Measurements from ENCODE around the gene IL10RB.
A peak's percentile ranks its signal among the peaks of the same experiment; 100 is the strongest.
"Not testable (repeated sequence)": the region's sequence is repeated elsewhere in the genome, so short reads cannot be mapped to it uniquely, and the experiment has no call there.

IL10RB gene

GRCh38 chr21:33308586-33309490, 42.7 kb downstream of the IL10RB start:
- no peak for DNase-seq (ENCODE audit: insufficient read length)
- TF ChIP-seq POLR2A (IDR thresholded peaks at IDR 0.05; ENCODE audit: low read depth, low read length) (no peak), POLR2AphosphoS5 (IDR thresholded peaks at IDR 0.05; ENCODE audit: low read depth, low read length) (peak; percentile 54; the same call in 1 of the 2 replicates)
- FAIRE-seq = peak; percentile 99

GRCh38 chr21:33309778-33310177, 43.6 kb downstream of the IL10RB start:
- TF ChIP-seq TAF1 (IDR thresholded peaks at IDR 0.05; ENCODE audit: borderline replicate concordance, low read depth, low read length) (no peak), POLR2A (IDR thresholded peaks at IDR 0.05; ENCODE audit: low read depth, low read length) (no peak), POLR2AphosphoS5 (IDR thresholded peaks at IDR 0.05; ENCODE audit: low read depth, low read length) (no peak)
- FAIRE-seq (no peak), DNase-seq (ENCODE audit: insufficient read length) (no peak)

- FAIRE-seq = no peak
Measured at GRCh38 chr21:33312121-33312520, 46.0 kb downstream of the IL10RB start.

GRCh38 chr21:33313183-33313582, 47.0 kb downstream of the IL10RB start:
- FAIRE-seq = no peak
- no peak for DNase-seq (ENCODE audit: insufficient read length)
- TF ChIP-seq TAF1 (IDR thresholded peaks at IDR 0.05; ENCODE audit: borderline replicate concordance, low read depth, low read length) = no peak
- no peak for TF ChIP-seq POLR2AphosphoS5 (IDR thresholded peaks at IDR 0.05; ENCODE audit: low read depth, low read length)
- no peak for TF ChIP-seq POLR2A (IDR thresholded peaks at IDR 0.05; ENCODE audit: low read depth, low read length)

More at GRCh38 chr21:33312121-33312520, 46.0 kb downstream of the IL10RB start:
- no peak for DNase-seq (ENCODE audit: insufficient read length)
- TF ChIP-seq TAF1 (IDR thresholded peaks at IDR 0.05; ENCODE audit: borderline replicate concordance, low read depth, low read length) = no peak
- TF ChIP-seq POLR2AphosphoS5 (IDR thresholded peaks at IDR 0.05; ENCODE audit: low read depth, low read length) = no peak
- TF ChIP-seq POLR2A (IDR thresholded peaks at IDR 0.05; ENCODE audit: low read depth, low read length) = no peak

GRCh38 chr21:33313611-33314010, 47.4 kb downstream of the IL10RB start:
- FAIRE-seq (no peak), DNase-seq (ENCODE audit: insufficient read length) (no peak)
- TF ChIP-seq TAF1 (IDR thresholded peaks at IDR 0.05; ENCODE audit: borderline replicate concordance, low read depth, low read length) = no peak
- TF ChIP-seq POLR2AphosphoS5 (IDR thresholded peaks at IDR 0.05; ENCODE audit: low read depth, low read length) = no peak
- TF ChIP-seq POLR2A (IDR thresholded peaks at IDR 0.05; ENCODE audit: low read depth, low read length) = no peak

GRCh38 chr21:33314111-33314510, 47.9 kb downstream of the IL10RB start:
- DNase-seq (ENCODE audit: insufficient read length) = no peak
- TF ChIP-seq POLR2AphosphoS5 (IDR thresholded peaks at IDR 0.05; ENCODE audit: low read depth, low read length) (no peak), TAF1 (IDR thresholded peaks at IDR 0.05; ENCODE audit: borderline replicate concordance, low read depth, low read length) (no peak), POLR2A (IDR thresholded peaks at IDR 0.05; ENCODE audit: low read depth, low read length) (no peak)

GRCh38 chr21:33315946-33316710, 50.0 kb downstream of the IL10RB start:
- TF ChIP-seq TAF1 (IDR thresholded peaks at IDR 0.05; ENCODE audit: borderline replicate concordance, low read depth, low read length) (no peak), POLR2AphosphoS5 (IDR thresholded peaks at IDR 0.05; ENCODE audit: low read depth, low read length) (no peak), POLR2A (IDR thresholded peaks at IDR 0.05; ENCODE audit: low read depth, low read length) (no peak)
- no peak for DNase-seq (ENCODE audit: insufficient read length)
- no peak for FAIRE-seq

More at GRCh38 chr21:33314111-33314510, 47.9 kb downstream of the IL10RB start:
- no peak for FAIRE-seq

- TF ChIP-seq POLR2A (IDR thresholded peaks at IDR 0.05; ENCODE audit: low read depth, low read length) = no peak
- TF ChIP-seq TAF1 (IDR thresholded peaks at IDR 0.05; ENCODE audit: borderline replicate concordance, low read depth, low read length) = no peak
- no peak for TF ChIP-seq POLR2AphosphoS5 (IDR thresholded peaks at IDR 0.05; ENCODE audit: low read depth, low read length)
- FAIRE-seq (no peak), DNase-seq (ENCODE audit: insufficient read length) (no peak)
Measured at GRCh38 chr21:33317145-33317544, 51.0 kb downstream of the IL10RB start.

- DNase-seq (ENCODE audit: insufficient read length) = no peak
- no peak for FAIRE-seq
- TF ChIP-seq POLR2AphosphoS5 (IDR thresholded peaks at IDR 0.05; ENCODE audit: low read depth, low read length) = no peak
- TF ChIP-seq POLR2A (IDR thresholded peaks at IDR 0.05; ENCODE audit: low read depth, low read length) = no peak
- no peak for TF ChIP-seq TAF1 (IDR thresholded peaks at IDR 0.05; ENCODE audit: borderline replicate concordance, low read depth, low read length)
Measured at GRCh38 chr21:33317786-33318486, 51.8 kb downstream of the IL10RB start.

GRCh38 chr21:33321005-33321404, 54.8 kb downstream of the IL10RB start:
- DNase-seq (ENCODE audit: insufficient read length); FAIRE-seq: not testable (repeated sequence)

- FAIRE-seq; DNase-seq (ENCODE audit: insufficient read length): not testable (repeated sequence)
Measured at GRCh38 chr21:33323610-33324009, 57.4 kb downstream of the IL10RB start.

All from GM12892 (cell line).